SIG-M5 treated with dmso at 0.1 percent for 504 hours (cell line): ENCODE data around the gene SSH2.

Experiments used
- DNase-seq: peaks from one replicate; lab custom pipeline; 2025; ENCODE audit not compliant: unreplicated experiment; lab: John Stamatoyannopoulos, UW

Gene SSH2

DNA sequence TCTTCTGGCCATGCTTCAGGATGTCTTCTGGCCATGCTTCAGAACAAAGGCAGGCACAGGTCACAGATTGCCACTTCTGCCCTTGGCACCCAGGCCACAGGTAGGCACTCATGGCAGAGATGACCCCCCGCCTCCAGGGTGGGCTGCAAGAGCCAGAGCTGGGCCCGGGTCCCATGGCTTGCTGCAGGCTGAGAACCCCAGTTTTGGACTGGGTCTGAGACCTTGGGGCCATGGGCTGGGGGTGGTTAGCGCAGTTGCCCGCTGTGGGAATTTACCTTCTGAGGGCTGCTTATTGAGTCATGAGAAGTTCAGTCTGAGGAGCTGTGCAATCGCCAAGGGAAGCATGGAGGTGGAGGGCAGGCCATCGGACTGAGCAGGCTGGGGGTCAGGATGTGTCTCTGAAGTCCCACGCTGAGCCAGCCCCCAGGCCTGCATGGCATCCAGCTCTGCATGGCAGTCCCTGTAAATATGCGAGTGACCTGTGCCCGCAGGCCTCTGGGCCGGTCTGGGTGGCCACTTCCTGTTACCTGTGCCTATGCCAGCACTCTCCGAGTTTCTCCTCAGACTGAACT lies 335.4 kb downstream of the SSH2 start:
- no peak for DNase-seq

DNA sequence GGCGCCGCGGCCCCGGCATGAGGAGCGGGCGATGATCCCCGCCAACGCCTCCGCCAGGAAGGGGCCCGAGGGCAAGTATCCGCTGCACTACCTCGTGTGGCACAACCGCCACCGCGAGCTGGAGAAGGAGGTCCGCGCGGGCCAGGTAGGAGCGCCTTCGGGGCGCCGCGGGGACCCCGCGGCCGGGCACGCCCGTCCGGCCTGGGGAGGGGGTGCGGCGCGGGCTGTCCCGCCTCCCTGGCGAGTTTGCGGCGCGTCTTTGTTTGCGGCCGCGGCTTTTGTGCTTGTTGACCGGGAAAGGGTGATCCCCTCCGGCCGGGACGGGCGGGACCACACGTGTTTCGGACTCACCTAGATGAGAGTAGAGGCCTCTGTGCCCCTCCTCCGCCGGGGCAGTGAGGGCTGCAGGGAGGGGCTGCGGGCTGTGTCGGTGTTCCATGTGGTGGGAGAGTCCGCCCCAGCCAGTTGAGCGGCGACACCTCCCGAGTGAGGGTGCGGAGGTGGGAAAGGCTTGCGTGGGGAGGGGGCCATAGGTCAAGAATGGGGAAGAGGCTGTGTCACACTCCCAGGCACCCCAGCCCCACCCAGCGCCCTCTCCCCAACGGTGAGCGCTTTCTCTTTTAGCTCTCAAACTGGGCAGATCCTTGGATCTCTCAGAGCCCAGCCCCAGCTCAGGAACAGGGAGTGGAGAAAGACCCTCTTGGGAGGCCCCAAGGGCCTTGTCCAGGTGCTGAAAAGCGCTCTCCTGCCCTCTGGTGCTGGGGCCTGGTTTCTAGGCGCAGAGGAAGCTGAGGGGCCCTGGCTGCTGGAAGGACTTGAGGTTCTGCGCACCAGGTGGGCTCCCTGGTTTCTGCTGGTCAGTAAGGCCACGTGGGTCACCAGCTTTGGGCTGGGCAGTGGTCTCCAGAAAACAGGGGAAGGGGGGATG lies 336.2 kb downstream of the SSH2 start:
- DNase-seq, result peak; percentile 32

DNA sequence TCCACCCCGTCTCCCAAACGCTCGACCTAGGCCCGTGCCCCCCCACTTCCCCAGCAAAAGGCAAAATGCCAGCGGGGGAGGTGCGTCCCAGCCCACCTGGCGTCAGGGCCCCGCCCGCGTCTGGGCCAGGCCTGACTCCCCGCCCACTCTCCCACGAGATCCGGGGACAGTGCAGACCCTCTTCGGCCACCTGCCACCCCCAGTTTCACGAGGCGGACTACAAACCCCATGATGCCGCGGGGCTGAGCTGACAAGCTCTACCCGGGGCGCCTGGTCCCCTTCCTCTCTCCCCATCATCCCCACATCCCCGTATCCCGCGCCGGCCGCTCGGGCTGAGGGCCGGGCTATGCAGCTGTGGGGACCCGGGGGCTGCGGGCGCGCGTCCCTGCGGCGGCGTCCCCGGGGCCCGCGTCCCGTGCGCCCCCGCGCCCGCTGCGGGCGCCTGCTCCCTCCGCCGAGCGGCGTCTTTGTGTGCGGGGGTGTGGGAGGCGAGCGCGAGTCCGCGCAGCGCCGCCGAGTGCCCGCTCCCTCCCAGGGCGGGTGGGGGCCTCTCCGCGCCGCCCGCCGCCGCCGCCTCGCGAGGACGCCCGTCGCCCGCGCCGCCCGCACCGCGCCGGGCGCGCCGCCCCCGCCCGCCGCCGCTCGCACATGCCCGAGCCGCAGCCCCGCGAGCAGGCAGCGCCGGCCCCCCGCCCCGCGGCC lies 337.0 kb downstream of the SSH2 start, which contains the start of gene ANKRD13B:
TSS of gene ANKRD13B (plus strand) at position 283 of the 702 bp plus-strand sequence. CDS start 490 bp downstream, outside the sequence.
- DNase-seq, result peak; percentile 39

DNA sequence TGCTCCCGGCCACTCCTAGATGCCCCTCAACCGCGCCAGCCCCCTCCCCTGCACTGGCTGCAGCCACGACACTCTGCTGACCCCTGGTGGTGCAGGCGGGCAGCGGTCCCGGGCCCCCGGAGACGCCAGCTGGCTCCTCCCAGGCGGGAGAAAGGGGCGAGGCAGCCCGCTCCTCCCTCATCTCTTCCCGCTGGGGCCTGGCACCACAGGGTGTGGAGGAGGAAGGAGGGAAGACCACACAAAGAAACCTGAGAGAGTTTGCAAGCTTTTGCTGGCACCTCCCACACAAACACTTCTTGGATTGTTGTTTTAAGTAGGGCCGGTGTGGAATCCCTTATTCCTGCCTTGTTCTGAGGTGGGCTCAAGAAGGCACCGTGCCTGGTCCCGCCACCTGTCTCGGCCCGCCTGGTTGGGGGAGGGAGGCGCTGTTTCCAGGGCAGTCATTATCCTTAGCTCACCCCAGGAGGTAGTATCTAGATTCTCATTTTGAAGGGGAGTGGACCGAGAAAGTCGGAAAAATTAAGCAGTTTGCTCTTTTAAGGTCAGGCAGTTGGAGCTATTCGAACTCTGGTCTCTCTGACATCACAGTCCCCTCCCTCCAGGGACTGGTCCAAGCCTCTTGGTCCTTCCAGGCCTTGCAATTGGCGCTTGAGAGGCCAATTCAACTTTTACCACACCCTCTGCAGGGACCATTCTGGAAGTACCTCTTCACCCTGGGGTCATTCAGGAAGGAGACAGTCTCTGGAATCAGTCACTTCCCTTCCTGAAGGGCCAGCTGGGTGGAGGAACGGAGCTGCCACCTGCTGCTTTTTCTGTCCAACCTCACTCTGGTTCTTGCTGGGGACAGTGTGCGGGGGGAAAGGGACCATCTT lies 338.1 kb downstream of the SSH2 start:
- DNase-seq, result peak; percentile 78

DNA sequence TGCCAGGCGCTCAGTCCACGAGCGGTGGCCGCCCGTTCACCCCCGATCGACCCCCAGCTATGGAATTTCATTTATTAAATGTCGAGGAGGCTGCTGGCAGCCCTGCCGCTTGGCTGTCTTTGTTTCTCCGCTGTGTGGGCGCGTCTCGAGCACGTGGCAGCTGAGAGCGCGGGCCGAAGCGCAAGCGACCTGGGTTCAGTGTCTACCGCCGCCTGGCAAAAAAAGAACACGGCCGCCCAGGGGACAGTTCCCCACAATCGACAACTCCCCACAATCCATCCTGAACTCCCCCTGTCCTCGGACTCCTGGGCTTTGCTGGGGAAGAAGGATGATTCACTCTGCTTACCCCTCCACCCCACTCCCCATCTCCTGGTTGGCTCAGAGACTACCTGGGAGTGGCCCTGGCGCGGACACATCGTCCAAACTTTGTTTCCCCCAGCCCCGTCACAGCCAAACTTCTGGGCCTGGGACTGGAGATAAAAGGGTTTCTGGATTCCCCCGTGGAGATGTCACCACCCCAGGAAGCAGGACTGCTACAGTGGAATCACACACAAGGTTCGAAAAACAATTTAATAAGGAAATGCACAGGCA lies 338.8 kb downstream of the SSH2 start:
- no peak for DNase-seq

DNA sequence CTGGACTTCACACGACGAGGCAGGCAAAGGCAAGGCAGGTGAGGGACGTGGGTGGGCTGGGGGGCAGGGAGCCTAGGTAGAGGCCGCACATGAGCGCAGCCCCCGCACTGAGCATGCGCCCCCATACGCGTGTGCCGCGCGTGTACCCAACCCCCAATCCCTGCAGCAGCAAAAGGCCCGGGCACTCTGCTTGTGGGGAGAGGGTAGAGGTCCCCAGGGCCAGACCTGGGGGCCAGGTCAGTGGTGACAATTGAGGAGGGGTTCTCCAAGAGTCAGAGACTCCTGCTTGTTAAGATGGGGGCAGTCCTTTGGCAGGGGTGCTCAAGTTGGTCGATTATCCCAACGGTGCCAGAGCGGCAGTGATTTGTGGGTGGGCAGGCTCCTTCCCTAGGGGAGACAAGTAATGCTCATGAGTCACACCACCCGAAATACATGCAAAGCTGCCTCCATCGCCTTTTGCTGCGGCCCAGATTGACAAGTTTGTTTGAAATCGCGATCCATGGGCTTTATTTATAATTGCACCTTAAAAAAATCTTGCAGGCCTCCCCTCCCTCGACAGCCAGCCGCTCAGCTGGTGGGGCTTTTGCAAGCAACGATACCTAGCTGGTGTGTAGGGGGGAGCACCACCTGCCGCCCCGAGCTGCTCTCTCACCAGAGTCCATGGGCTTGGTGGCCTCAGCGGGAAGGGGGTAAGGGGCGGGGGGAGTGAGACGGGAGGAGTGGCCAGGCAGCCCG lies 339.4 kb downstream of the SSH2 start:
- no peak for DNase-seq

DNA sequence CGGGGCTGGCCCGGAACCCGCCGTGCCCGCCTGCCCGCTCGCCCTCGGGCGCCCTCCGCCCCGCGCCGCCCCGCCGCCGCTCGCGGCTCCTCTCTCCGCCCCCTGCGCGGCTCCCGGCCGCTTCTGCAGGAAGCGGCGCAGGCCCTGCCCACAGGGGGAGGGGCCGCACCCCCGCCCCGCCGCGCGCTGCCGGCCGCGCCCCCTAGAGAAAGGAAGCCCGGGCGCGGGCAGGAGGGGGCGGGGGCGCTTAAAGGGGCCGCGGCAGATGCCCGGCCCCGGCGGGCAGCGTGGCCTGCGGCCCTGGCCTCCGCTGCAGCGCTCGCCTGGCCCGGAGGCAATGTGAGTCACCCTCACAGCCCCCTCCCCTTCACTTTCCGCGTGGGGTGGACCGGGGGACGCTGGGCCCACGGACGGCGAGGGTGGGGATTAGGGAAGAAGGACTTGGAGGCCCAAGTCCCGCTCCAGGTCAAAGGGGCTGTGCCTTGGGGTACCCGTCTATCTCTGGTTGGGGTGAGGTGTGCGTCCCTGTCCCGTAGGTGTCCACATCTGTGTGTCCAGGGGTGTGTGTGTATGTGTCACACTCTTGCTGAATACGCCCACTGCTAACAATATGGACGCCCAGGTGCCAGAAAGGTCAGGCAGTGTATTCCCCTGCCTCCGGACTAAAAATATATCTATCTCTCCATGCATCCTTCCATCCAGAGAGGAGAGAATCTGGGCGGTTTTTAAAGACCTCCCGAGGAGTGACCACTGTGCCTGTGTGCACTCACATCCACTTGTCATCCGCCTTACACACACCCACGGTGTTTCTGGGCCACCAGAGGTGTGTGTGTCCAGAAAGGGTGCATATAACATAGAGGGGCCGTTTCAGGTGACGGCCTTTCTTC lies 340.3 kb downstream of the SSH2 start, which contains the start of gene GIT1:
TSS of gene GIT1 (minus strand) at position 125 of the 887 bp plus-strand sequence. CDS start 270 bp downstream, outside the sequence.
- peak; percentile 86 for DNase-seq

DNA sequence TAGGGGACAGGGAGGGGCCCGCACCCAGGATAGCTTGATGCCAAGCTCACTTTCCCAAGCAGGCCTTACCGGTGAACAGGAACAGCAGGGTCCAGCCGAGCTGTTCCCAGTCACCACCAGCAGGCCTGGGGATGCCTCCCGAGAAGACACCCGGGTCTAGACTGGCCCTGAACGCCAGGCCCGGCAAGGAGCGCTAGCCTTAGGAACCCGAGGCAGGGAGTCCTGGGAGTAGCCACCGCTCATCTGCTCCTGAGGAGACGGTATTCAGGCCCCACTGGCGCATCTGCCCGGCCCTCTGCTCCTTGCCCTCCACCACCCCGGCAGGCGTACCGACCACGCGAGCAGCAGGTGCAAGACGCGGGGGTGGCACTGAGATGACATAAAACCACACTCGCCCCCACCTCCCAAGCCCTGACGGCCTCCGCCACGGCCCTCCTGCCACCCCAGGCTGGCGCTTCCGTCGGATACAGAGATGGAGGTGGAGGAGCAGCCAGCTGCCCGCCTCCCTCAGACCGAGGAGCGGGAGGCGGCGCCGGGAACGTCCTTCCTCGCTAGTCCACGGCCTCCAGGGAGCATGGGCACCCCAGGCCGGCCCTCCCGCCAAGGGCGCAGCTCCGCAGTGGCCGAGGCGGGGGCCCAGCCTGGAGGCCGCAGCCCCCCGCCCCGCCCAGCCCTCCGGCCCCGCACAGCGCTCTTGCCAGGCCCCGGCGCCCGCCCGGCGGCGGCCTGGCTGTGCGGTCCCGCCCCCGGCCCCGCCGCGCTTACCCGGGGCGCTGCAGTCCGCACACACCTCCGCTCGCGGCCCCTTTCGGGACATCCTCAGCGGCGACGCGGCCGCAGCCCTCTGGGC lies 341.2 kb downstream of the SSH2 start:
- peak; percentile 29 for DNase-seq

DNA sequence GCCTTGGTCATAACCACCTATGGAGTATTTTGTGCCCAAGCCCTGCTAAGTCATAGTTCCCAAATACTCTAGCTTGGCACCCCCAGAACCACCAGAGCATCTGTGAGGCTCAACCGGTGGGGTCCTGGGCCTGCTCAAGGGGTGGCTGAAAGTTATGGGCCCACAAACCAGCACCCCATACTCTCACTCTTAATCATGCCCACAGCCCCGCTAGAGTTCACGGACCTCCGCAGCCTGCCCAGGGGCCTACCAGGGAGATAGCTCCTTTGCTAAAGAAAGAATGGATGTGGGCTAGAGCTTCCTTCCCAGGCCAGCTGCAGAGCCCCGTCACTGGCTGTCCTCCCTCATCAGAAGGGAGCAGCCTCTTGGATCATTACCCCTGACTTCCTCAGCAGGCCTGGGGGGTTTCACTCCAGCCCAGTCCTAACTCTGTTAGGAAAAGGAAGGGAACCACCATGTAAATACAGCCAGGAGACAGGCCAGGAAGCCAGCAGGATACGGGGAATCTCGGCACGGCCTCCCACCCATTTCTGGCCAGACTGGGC lies 341.9 kb downstream of the SSH2 start:
- no peak for DNase-seq

DNA sequence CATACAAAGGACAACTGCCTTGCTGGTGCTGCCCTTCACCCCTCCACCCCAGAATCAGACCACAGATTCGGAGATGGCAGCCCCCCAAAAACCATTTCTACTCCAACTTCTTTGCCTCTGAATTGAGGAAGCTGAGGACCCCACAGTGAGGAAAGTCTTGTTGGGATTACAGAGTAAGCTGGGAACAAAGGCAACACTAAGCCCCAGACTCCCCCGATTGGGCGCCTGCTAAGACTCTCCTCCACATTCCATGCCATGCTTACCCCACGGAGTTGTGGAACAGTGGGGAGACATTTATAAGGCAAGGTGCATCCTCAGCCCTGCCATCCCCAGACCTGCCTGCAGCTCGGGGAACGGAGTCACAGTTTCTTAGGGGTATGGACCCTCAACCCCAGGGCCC lies 342.4 kb downstream of the SSH2 start:
- DNase-seq, result no peak

DNA sequence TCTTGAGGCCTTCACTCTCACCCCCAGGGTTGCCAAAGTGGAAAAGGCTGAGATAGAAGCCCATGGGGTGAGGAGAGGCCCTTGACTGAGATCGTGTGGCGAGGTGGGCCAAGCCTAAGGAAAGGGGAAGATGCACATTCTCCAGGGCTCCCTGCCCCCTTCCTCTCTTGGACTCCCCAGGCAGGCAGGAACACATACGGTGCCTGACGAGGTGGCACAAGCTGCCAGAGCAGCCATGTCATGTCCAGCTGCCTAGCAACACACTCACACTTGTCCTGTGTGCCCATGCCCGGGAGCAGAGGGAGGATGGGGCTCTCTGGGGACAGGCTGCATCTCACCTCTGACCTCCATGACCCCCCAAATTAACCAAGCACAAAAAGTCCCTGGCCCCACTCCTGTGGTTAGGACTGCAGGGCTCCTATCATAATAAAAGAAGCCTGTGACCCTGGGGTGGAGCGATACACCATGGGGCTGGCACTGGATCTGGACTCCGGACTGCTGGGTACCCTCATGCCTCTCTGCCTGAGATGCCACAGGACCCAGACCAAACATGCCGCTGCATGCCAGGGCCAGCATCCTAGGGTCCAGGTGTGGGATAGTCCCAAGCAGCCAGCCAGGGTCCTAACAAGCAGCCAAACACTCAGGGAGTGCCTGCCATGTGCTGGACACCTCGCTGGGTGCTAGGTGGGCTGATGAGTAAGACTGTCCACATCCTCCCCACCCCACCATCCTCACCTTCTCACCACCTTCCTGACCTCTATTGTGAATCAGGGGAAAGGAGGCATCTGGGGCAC lies 343.2 kb downstream of the SSH2 start:
- DNase-seq, result no peak

DNA sequence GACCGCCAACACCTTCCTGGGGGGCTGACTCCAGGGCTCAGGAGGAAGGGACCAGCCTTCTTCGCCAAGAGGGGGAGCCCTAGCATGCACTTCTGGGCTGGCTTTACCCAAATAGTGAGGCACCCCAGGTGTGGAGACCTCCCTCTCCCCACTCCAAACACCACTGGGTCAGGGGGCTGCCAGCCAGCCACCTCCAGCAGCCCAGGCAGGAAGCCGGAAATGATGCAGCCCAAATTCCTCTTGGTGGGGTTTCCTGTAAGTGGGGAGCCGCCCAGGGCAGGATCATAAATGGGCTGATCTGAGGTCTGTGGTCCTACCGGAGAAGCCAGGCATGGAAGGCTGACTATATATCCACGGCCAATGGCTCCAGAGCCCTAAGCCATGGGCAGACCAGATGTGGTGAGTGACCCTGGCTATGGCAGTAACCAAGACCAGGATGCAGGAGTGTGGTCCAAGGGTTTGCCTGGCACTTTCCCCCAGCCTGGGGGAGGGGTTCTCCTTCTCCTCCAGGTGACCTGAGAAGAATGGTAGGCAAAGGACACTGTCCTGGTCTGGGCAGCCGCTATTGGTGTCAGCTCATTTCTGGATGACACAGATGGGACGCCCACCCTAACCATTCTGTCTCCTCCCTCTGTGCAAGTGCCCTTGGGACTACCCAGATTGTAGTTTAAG lies 344.8 kb downstream of the SSH2 start:
- DNase-seq, result no peak

DNA sequence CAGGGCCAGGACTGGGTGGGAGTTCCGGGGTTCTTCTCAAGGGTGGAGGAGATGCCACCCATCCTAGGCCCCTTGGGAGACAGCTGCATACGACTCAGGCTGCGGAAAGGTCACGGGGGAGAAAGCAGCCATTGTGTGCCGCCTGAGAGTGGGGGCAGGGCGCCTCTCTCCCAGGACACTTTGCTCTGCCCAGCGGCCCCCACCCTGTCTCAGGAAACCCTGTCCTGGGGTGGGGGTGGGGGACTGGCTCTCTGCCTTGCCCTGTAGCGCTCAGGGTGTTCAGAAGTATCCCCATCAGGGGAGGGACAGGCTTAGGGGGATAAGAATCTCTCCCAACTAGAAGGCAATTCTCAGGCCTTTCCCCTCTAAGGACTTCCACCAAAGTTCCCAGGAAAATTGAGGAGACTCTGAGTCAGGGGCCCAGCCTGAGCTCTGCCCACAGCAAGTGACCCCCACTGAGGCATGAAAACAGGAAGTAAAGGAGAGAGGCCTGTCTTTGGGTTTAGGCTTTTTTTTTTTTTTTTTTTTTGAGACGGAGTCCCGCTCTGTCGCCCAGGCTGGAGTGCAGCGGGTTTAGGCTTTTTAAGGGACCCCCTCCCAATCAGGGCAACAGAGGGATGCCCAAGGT lies 345.5 kb downstream of the SSH2 start:
- DNase-seq, result no peak

DNA sequence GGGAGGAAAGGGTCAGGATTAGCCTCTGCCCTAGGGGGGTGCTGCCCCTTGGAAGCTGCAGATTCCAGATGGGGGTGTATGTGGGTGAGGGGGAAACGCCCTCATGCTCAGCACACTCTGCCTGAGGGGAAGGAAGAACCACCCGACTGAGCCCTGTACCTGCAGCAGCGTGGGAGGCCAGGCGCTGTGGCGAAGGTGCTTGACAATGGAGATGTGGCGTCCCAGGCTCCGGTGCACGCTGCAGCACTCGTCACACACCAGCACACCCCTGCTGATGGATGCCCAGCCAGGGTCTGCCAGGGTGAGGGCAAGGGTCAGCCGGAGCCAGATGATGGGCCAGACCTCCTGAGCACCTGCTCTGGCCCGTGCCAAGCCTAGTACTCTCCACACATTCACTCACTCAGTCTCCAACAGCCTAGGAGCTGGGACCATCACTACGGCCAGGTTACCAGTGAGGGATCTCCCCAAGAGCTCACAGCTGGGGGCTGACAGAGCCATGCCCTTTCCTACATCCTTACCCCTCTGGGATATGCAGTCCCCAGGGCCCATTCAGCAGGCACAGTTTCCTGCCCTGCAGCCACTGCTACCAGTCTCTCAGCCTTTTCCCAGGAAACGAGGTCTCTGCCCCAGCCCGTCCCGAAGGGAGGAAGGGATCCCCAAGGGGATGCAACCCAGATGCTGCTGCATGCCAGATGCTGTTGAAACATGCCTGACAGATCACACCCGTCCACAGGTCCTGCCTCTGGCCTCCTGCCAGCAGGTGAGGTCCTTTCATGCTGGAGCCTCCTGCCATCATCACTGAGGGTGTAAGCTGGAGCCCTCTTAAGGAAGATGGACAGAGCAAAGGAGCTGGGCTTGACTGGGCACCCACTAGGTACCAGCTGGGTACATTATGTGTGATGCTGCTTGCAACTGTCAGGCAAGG lies 346.4 kb downstream of the SSH2 start:
- no peak for DNase-seq

DNA sequence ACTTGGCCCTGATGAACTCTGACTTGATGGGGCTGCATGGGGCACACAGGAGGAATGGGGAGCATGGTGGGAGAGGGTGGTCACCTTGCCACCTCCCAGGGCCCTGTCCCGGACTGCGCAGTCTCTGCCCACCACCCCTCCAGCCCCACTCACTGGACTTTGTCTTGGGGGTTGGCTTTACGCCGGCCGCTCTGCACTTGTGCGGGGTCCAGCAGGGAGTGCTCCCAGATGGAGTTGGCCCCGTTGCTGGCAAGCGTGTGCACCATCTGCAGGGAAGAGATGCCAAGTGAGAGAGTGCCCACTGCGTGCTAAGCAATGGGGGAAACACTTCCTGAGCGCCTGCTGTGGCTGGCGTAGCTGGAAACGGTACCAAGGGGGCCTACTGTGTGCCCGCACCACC lies 347.3 kb downstream of the SSH2 start:
- DNase-seq, result no peak
